GM12873 (cell line): Measurements from ENCODE around the gene METTL23.
A peak's percentile ranks its signal among the peaks of the same experiment; 100 is the strongest.

Experiments used
- TF ChIP-seq, protein P1 (sequence below): IDR thresholded peaks from 2 replicates; pipeline ENCODE4 v1.5.1; 2012; ENCODE audit warnings: low read depth, mild to moderate bottlenecking, moderate library complexity, low read length, control low read depth; ENCODE audit not compliant: insufficient read depth; ENCODE audit errors: missing control alignments

The METTL23 gene

DNA sequence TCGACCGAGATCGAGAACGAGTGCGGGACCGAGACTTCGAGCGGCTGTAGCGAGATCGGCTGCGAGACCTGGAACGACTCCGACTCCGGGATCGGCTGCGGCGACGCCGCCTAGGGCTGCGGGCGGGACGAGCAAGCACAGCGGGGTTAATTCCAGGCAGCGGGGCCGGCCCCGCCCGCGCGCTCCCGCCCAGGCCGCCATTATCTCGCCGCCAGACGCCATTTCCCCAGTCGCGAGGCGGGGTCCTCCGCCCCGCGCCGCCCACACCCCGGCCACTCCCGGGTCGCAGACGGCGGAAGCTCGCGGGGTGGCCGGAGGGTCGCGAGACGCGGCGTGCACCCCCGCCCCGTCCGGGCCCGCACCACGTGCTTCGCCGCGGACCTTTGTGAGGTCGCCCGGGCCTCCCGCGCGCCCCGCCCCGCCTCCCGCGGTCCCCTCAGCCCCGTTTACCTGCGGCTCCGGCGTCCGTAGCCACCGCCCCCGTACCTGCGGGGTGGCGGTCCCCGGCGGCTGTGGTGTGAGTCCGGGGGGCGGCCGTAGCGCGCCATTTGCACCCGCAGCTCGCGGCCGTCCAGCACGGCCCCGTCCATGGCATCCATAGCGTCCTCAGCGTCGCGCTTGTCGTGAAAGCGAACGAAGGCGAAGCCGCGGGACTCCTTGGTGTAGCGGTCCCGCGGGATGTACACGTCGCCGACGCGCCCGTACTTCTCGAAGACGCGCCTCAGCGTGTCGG, 9.9 kb downstream of the METTL23 start:
- TF ChIP-seq, protein P1, sequence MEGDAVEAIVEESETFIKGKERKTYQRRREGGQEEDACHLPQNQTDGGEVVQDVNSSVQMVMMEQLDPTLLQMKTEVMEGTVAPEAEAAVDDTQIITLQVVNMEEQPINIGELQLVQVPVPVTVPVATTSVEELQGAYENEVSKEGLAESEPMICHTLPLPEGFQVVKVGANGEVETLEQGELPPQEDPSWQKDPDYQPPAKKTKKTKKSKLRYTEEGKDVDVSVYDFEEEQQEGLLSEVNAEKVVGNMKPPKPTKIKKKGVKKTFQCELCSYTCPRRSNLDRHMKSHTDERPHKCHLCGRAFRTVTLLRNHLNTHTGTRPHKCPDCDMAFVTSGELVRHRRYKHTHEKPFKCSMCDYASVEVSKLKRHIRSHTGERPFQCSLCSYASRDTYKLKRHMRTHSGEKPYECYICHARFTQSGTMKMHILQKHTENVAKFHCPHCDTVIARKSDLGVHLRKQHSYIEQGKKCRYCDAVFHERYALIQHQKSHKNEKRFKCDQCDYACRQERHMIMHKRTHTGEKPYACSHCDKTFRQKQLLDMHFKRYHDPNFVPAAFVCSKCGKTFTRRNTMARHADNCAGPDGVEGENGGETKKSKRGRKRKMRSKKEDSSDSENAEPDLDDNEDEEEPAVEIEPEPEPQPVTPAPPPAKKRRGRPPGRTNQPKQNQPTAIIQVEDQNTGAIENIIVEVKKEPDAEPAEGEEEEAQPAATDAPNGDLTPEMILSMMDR = peak; percentile 2

DNA sequence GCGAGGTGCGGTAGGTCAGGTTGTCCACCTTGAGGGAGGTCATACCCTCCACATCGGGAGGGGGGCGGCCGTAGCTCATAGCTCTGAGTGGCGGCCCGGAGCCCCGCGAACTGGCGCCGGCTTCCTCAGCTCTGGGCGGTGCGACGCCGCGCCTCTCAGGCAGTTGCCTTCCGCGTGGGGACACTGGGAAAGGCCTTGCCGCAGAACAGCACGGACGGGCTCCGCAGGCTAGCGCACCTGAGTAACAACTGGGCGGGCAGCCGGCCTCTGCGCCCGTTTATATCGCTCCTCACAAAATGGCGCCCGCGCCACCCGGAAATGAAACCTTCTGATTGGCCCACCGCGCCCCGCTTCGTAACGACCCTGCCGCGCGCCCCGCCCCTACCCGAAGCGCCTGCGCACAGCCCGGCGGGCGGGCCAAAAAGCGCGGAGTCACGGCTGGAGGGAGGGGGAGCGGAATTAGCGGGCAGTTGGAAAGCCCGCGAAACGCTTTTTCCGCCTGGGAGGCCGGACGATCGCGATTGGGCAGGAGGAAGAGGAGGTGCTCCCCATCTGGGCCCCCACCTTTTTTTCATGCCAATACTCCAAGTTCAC, 10.5 kb downstream of the METTL23 start, which contains the start of gene SRSF2:
Gene SRSF2, minus strand, starts transcription at position 250 of the 594 bp plus-strand sequence. Its CDS starts 171 bp downstream, at position 79.
- TF ChIP-seq, protein P1 = no peak

DNA sequence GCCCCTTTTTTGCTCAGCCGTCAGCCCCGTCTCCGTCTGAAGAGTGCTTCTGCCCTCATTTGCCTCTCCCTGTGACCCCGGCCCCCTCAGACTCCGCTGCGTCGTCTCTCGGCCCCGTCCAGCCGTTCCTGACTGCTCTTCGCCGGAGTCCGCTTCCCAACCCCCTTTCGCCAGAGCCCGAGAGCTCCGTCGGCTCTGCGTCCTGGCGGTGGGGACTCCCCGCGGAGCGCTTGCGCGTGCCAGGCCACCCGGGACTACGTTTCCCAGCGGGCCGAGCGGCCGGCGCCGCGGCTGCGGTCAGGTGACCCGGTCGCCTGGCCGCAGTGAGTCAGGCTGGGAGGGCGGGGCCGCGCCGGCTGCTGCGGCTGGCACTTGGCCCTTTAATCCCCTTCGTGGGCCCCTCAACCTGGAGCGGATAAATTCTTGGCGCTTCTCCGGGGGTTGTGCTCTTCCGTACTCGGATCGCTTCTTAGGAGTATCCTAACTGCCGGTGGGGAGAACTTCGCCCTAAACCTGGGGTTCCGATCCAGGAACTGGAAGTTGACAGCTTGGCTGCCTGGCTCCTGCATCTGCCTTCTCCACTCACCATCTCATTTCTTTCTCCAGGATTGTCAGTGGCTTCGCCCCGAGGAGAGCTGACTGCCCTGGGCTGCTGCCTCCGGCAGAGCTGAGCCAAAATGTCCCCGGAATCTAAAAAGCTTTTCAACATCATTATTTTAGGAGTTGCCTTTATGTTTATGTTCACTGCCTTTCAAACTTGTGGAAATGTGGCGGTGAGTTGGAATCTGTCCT, 11.2 kb downstream of the METTL23 start, which contains the start of gene MFSD11:
Gene MFSD11, plus strand, starts transcription at position 444 of the 792 bp plus-strand sequence. Its CDS starts 234 bp downstream, at position 678.
- TF ChIP-seq, protein P1 = no peak

DNA sequence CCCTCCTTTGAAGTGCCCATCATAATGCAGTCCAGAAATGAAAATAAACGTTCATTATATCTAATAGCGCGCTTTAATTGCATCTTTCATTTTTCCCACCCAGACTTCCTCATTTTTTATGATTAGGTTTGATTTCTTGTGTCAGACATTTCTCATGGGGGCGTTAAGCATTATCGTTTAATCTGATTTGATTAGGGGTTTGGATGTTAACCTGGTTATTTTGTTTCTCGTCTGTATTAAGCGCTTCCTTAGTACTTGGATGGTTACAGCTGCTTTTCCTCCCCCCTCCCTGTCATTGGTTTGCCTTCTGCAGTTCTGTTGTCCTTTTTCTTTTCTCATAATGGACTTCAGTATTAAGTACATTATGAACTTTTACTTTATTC, 11.8 kb downstream of the METTL23 start:
- TF ChIP-seq, protein P1 = no peak

DNA sequence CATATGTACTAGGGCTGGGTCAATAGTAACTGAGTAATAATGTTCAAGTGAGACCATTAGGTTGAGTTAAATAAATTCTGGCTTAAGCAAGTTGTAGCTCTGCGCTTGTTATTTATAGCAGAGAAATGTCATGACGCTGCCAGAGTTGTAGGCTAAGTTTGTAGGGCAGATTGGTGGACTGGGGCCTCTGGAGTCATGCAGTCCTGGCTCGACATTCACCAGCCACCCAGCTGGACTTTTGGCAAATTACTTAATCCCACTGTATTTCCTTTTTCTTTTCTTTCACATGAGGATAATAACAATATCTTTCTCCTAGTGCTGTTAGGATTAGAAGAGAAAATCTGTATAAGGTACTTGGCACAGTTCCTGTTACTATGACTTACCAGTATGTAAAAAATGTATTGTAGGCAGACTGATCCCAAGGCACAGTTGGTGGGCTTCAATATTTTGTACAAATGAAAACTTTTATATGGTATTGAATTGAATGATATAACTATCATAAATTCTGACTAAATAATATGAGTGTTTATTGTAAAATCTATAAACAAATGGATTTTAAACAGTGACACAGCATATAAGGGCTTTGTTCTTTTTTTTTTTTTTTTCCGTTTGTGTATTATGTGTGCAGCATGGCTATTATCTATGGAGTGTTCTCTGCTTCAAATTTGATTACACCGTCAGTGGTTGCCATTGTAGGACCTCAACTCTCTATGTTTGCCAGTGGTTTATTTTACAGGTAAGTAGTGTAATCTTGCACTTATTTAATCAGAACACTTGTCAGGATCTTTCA, 13.9 kb downstream of the METTL23 start:
- TF ChIP-seq, protein P1 = no peak

DNA sequence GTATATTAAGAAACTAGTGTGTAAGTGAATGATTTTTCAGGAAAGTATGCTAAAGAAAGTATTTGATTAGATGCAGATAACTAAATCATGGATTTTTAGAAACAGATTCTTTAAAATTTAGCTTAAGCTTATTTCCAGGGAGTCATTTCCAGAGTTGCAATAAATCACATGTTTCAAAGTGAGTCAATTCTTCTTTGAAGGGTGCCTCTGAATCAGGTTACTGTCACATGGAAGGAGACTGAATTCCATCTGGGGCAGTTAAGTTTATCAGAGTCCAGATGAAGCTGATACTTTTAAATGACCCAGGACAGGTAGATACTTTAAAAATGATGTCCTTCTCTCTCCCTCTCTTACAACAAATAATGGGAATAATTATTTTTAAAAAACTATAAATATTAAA, 16.3 kb downstream of the METTL23 start:
- TF ChIP-seq, protein P1 = no peak
